ENCODE results near the gene ZGLP1.
A peak's percentile ranks its signal among the peaks of the same experiment; 100 is the strongest.

Gene ZGLP1

GRCh38 chr19:10306327-10306726 is 3.3 kb downstream of the ZGLP1 start:
- H3K4me3 ChIP-seq (ENCODE audit: low read depth, low read length), result no peak overlapping the region
- H3K27me3 ChIP-seq (ENCODE audit: control insufficient read depth, insufficient read depth, low read length), result no peaks in the 10 kb centered on the region
- no peak overlapping the region for H3K27ac ChIP-seq (ENCODE audit: low read depth, low read length)
- H3K9me3 ChIP-seq (ENCODE audit: control insufficient read depth, insufficient read depth, low read length), result no peaks in the 10 kb centered on the region
- no peaks in the 10 kb centered on the region for H3K4me1 ChIP-seq (ENCODE audit: control insufficient read depth, insufficient read depth, low read length)
- peaks cover 12% of the 10 kb centered on the region; the same call in 1 of the 2 replicates for H3K36me3 ChIP-seq (ENCODE audit: control insufficient read depth, insufficient read depth, low read length)
- H3K9ac ChIP-seq (ENCODE audit: low read depth, low read length), result no peak overlapping the region

GRCh38 chr19:10305139-10305806 is 4.3 kb downstream of the ZGLP1 start:
- H3K27me3 ChIP-seq (ENCODE audit: control insufficient read depth, insufficient read depth, low read length), result no peaks in the 10 kb centered on the region
- no peaks in the 10 kb centered on the region for H3K4me1 ChIP-seq (ENCODE audit: control insufficient read depth, insufficient read depth, low read length)
- H3K36me3 ChIP-seq (ENCODE audit: control insufficient read depth, insufficient read depth, low read length), result peaks cover 5% of the 10 kb centered on the region; the same call in 1 of the 2 replicates
- no peak overlapping the region for H3K9ac ChIP-seq (ENCODE audit: low read depth, low read length)
- no peak overlapping the region for H3K27ac ChIP-seq (ENCODE audit: low read depth, low read length)
- no peak overlapping the region for H3K4me3 ChIP-seq (ENCODE audit: low read depth, low read length)
- H3K9me3 ChIP-seq (ENCODE audit: control insufficient read depth, insufficient read depth, low read length), result no peaks in the 10 kb centered on the region

DNA sequence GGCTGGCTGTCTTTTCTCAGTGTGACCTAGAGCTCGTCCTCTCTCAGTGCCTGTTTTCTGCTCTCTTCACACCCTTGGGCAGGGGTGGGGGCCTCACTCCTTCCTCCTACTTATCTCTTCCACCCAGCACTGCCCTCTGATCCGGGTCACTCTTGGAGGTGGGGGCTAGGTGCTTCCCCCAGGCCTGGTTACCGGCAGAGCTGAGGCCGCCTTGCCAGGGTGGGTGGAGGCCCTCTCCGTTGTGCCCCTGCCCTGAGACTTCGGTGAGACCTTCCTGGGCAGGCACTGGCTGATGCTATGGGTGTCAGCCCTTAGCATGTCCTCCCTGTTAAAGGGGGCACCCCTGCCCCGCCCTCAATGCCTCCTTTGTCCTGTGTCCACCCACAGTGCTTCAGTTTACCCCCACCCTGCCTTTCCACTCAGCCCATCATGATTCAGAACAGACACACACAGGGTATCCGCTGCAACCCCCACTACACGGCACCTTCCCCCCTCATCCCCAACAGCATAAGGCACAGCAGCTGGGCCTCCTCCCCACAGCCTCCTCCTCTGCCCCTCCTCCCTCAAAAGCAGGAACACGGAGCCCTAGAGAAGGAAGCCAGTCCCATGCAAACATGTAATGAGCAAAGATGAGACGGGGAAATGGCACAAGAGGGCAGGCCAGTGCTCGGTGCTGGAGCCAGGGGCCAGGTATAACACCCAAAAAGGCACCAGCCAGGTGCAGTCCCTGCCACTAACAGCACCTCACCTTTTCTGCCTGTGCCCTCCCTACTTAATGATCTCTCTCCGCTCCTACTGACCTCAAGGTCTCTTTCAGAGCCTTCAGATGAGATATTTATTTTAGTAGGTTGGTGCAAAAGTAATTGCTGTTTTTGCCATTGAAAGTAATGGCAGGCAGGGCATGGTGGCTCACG is 9.8 kb downstream of the ZGLP1 start:
- Histone ChIP-seq H3K27me3 (ENCODE audit: control insufficient read depth, insufficient read depth, low read length) (peaks cover 26% of the 10 kb centered on the region), H3K36me3 (ENCODE audit: control insufficient read depth, insufficient read depth, low read length) (no peaks in the 10 kb centered on the region; the same call in 1 of the 2 replicates), H3K4me3 (ENCODE audit: low read depth, low read length) (no peak overlapping the region), H3K9ac (ENCODE audit: low read depth, low read length) (no peak overlapping the region), H3K9me3 (ENCODE audit: control insufficient read depth, insufficient read depth, low read length) (no peaks in the 10 kb centered on the region), H3K27ac (ENCODE audit: low read depth, low read length) (no peak overlapping the region), H3K4me1 (ENCODE audit: control insufficient read depth, insufficient read depth, low read length) (0 out of 2 replicates have a peak, but pooled peaks cover 3% of the 10 kb centered on the region)

DNA sequence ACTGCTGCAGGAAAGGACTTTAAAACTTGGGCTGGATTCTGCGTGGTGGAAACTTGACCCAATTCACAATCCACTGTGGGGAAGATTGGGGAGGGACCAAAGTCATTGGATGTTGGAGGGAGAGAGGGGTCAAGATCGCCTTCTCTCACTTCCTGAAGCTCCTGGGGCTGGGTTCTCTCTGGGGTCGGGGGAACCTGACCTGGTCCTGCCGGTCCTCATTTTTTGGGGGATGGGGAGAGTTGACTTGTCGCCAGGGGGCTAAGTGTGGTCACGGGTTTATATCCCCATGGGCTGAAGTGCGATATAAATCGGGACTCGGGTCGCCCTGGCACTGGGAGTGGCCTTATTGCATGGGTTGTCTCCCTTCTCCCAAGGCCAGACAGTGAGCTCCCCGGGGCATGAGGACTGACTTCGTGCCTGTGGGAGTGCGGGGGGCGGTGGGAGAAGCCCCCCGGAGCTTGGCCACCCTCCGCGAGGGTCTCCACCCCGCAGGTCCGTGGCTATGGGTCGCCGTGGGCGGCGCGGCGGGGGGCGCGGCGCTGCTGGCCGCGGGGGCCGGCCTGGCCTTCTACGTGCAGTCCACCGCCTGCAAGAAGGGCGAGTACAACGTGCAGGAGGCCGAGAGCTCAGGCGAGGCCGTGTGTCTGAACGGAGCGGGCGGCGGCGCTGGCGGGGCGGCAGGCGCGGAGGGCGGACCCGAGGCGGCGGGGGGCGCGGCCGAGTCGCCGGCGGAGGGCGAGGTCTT is 13.6 kb downstream of the ZGLP1 start:
- H3K27me3 ChIP-seq (ENCODE audit: control insufficient read depth, insufficient read depth, low read length), result peaks cover 64% of the 10 kb centered on the region
- no peaks in the 10 kb centered on the region for H3K36me3 ChIP-seq (ENCODE audit: control insufficient read depth, insufficient read depth, low read length)
- peaks cover 12% of the 10 kb centered on the region; the same call in 1 of the 2 replicates for H3K4me1 ChIP-seq (ENCODE audit: control insufficient read depth, insufficient read depth, low read length)
- no peaks in the 10 kb centered on the region for H3K9me3 ChIP-seq (ENCODE audit: control insufficient read depth, insufficient read depth, low read length)
- H3K4me3 ChIP-seq (ENCODE audit: low read depth, low read length), result peak overlapping the region; percentile 39
- no peak overlapping the region for H3K9ac ChIP-seq (ENCODE audit: low read depth, low read length)
- H3K27ac ChIP-seq (ENCODE audit: low read depth, low read length), result no peak overlapping the region

DNA sequence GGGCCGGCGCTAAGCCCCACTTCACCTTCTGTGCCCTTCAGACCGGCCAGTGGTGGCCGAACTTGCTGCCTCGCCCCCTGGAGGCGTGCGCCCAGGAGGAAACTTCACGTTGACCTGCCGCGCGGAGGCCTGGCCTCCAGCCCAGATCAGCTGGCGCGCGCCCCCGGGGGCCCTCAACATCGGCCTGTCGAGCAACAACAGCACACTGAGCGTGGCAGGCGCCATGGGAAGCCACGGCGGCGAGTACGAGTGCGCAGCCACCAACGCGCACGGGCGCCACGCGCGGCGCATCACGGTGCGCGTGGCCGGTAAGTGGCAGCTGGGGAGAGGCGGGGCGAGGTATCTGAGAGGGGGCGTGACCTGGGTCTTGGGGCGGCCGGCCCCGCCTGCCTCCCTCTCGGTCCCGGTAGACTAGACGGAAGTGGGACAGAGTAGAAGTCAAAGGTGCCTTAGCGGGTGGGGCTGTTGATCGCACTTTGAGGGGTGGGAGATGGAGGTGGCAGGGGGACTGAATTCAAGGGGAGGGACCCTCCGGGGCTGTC is 14.2 kb downstream of the ZGLP1 start:
- H3K9ac ChIP-seq (ENCODE audit: low read depth, low read length), result no peak overlapping the region
- H3K36me3 ChIP-seq (ENCODE audit: control insufficient read depth, insufficient read depth, low read length), result no peaks in the 10 kb centered on the region
- no peaks in the 10 kb centered on the region for H3K9me3 ChIP-seq (ENCODE audit: control insufficient read depth, insufficient read depth, low read length)
- peaks cover 18% of the 10 kb centered on the region; the same call in 1 of the 2 replicates for H3K4me1 ChIP-seq (ENCODE audit: control insufficient read depth, insufficient read depth, low read length)
- H3K4me3 ChIP-seq (ENCODE audit: low read depth, low read length), result peak overlapping the region; percentile 39
- H3K27me3 ChIP-seq (ENCODE audit: control insufficient read depth, insufficient read depth, low read length), result peaks cover 70% of the 10 kb centered on the region
- H3K27ac ChIP-seq (ENCODE audit: low read depth, low read length), result no peak overlapping the region

DNA sequence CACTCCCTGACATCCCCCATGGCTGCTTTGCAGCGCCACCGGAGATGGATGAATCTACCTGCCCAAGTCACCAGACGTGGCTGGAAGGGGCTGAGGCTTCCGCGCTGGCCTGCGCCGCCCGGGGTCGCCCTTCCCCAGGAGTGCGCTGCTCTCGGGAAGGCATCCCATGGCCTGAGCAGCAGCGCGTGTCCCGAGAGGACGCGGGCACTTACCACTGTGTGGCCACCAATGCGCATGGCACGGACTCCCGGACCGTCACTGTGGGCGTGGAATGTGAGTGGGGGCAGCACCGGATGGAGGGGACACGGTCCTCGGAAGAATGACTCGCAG is 15.3 kb downstream of the ZGLP1 start:
- Histone ChIP-seq H3K36me3 (ENCODE audit: control insufficient read depth, insufficient read depth, low read length) (no peaks in the 10 kb centered on the region), H3K9me3 (ENCODE audit: control insufficient read depth, insufficient read depth, low read length) (no peaks in the 10 kb centered on the region)

GRCh38 chr19:10293637-10294367 is 15.8 kb downstream of the ZGLP1 start:
- Histone ChIP-seq H3K4me3 (ENCODE audit: low read depth, low read length) (no peak overlapping the region), H3K27me3 (ENCODE audit: control insufficient read depth, insufficient read depth, low read length) (peaks cover 86% of the 10 kb centered on the region)

More for the DNA sequence above, 15.3 kb downstream of the ZGLP1 start:
- no peak overlapping the region for H3K4me3 ChIP-seq (ENCODE audit: low read depth, low read length)
- peaks cover 21% of the 10 kb centered on the region; the same call in 1 of the 2 replicates for H3K4me1 ChIP-seq (ENCODE audit: control insufficient read depth, insufficient read depth, low read length)
- no peak overlapping the region for H3K27ac ChIP-seq (ENCODE audit: low read depth, low read length)
- H3K9ac ChIP-seq (ENCODE audit: low read depth, low read length), result no peak overlapping the region
- peaks cover 81% of the 10 kb centered on the region for H3K27me3 ChIP-seq (ENCODE audit: control insufficient read depth, insufficient read depth, low read length)

DNA sequence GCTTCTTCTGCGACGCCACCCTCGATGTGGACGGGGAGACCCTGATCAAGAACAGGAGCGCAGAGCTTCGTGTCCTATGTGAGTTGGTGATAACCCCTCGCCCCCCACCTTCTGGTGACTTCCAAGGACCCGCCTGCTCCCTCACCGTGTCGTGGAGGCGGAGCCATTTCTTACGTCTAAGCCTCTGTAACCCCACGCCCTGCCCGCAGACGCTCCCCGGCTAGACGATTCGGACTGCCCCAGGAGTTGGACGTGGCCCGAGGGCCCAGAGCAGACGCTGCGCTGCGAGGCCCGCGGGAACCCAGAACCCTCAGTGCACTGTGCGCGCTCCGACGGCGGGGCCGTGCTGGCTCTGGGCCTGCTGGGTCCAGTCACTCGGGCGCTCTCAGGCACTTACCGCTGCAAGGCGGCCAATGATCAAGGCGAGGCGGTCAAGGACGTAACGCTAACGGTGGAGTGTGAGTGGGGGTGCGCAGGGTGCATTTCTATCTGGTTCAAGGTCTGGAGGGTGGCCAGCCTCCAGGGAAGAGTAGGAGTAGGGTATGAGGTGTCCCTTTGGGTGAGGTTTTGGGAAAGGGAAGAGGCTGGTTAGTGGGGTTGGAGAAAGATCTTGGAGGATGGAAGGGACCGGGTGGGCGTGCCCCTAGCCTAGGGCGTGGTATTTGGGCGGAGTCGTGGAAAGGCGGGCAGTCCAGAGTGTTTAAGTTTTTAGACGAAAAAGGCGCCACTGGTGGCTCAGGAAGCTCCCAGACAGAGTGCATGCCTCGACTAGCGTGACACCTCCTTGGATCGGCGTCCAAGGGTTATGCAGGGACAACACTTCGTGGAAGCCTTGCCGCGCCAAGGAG is 16.6 kb downstream of the ZGLP1 start:
- Histone ChIP-seq H3K9ac (ENCODE audit: low read depth, low read length) (no peak overlapping the region), H3K4me1 (ENCODE audit: control insufficient read depth, insufficient read depth, low read length) (peaks cover 21% of the 10 kb centered on the region; the same call in 1 of the 2 replicates), H3K36me3 (ENCODE audit: control insufficient read depth, insufficient read depth, low read length) (no peaks in the 10 kb centered on the region), H3K27ac (ENCODE audit: low read depth, low read length) (no peak overlapping the region), H3K27me3 (ENCODE audit: control insufficient read depth, insufficient read depth, low read length) (peaks cover 94% of the 10 kb centered on the region), H3K9me3 (ENCODE audit: control insufficient read depth, insufficient read depth, low read length) (no peaks in the 10 kb centered on the region), H3K4me3 (ENCODE audit: low read depth, low read length) (peak overlapping the region; percentile 61)

More at GRCh38 chr19:10293637-10294367, 15.8 kb downstream of the ZGLP1 start:
- H3K27ac ChIP-seq (ENCODE audit: low read depth, low read length), result no peak overlapping the region
- no peaks in the 10 kb centered on the region for H3K36me3 ChIP-seq (ENCODE audit: control insufficient read depth, insufficient read depth, low read length)
- H3K4me1 ChIP-seq (ENCODE audit: control insufficient read depth, insufficient read depth, low read length), result peaks cover 21% of the 10 kb centered on the region; the same call in 1 of the 2 replicates
- no peaks in the 10 kb centered on the region for H3K9me3 ChIP-seq (ENCODE audit: control insufficient read depth, insufficient read depth, low read length)
- no peak overlapping the region for H3K9ac ChIP-seq (ENCODE audit: low read depth, low read length)

DNA sequence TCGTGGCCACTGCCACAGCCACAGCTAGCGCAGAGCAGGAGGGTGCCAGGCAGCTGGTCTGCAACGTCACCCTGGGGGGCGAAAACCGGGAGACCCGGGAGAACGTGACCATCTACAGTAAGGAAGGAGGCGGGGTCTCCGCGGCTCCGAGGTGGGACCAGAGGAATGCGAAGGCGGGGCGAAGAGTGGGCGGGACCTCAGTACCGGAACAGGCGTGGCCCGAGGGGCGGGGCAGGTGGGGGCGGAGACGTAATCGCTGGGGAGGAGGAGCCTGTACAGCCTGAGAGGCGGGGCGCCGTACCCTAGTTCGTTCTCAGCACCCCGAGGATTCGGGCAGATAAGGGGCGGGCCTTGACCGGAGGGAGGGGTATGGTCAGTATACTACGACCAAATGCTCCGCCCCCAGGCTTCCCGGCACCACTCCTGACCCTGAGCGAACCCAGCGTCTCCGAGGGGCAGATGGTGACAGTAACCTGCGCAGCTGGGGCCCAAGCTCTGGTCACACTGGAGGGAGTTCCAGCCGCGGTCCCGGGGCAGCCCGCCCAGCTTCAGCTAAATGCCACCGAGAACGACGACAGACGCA is 17.3 kb downstream of the ZGLP1 start:
- Histone ChIP-seq H3K4me1 (ENCODE audit: control insufficient read depth, insufficient read depth, low read length) (peaks cover 21% of the 10 kb centered on the region; the same call in 1 of the 2 replicates), H3K9me3 (ENCODE audit: control insufficient read depth, insufficient read depth, low read length) (no peaks in the 10 kb centered on the region), H3K27me3 (ENCODE audit: control insufficient read depth, insufficient read depth, low read length) (peaks cover 100% of the 10 kb centered on the region), H3K36me3 (ENCODE audit: control insufficient read depth, insufficient read depth, low read length) (no peaks in the 10 kb centered on the region), H3K4me3 (ENCODE audit: low read depth, low read length) (peak overlapping the region; percentile 61), H3K9ac (ENCODE audit: low read depth, low read length) (no peak overlapping the region), H3K27ac (ENCODE audit: low read depth, low read length) (no peak overlapping the region)

Data from HUES48 (cell line).